GM12874 (cell line): ENCODE results near the gene TFPI2.

Experiments
- CTCF ChIP-seq: IDR thresholded peaks from 2 replicates; pipeline ENCODE4 v1.5.1; 2011; ENCODE audit warnings: low read depth, mild to moderate bottlenecking, control low read depth, low read length, moderate library complexity; ENCODE audit not compliant: insufficient read depth

Gene TFPI2

GRCh38 chr7:93890464-93891068 lies at the start of gene TFPI2:
Gene TFPI2, minus strand, starts transcription at chr7:93890753. Its CDS starts 75 bp downstream, at chr7:93890678.
- TF ChIP-seq CTCF: no peak

- TF ChIP-seq CTCF: no peak
Observed at GRCh38 chr7:93938293-93938692, 47.7 kb upstream of the TFPI2 start.

- no peak for TF ChIP-seq CTCF
Observed at GRCh38 chr7:93937818-93938217, 47.3 kb upstream of the TFPI2 start.

- no peak for TF ChIP-seq CTCF
Observed at GRCh38 chr7:93935102-93935501, 44.5 kb upstream of the TFPI2 start.

GRCh38 chr7:93933156-93933555 lies 42.6 kb upstream of the TFPI2 start:
- no peak for TF ChIP-seq CTCF

GRCh38 chr7:93931655-93932054 lies 41.1 kb upstream of the TFPI2 start:
- no peak for TF ChIP-seq CTCF

- no peak for TF ChIP-seq CTCF
Observed at GRCh38 chr7:93927585-93927984, 37.0 kb upstream of the TFPI2 start.
